ENCODE results near the gene NOP14. TPM values are rescaled to one million over a fixed set of nuclear protein-coding genes. Genes with fewer than 3 reads are reported as not detected.

The NOP14 gene
- total RNA-seq, 1 donor from 2014 or later, result 56.3 TPM

GRCh38 chr4:2935762-2936743 is 27.2 kb downstream of the NOP14 start:
- ChIA-PET CTCF (interaction anchor here (0.9 to 2.1 kb wide), 4 partner anchors 12 to 27 kb away, joined by 3 to 7 read pairs (median 4); partner anchors contain the start of genes GRK4 and NOP14), POLR2A (interaction anchor here (0.5 to 4.0 kb wide), 14 partner anchors 8 to 1073 kb away, joined by 3 to 31 read pairs (median 5); partner anchors contain the start of genes GRK4 and NOP14)
- H3K27me3 Mint-ChIP-seq, result no peaks in the 10 kb centered on the region
- no peaks in the 10 kb centered on the region for H3K9me3 Mint-ChIP-seq
- H3K36me3 Mint-ChIP-seq (ENCODE audit: low read depth), result peaks cover 54% of the 10 kb centered on the region
- H3K27ac Mint-ChIP-seq, result peak overlapping the region; percentile 76
- ATAC-seq (ENCODE audit: low read depth), result no peak
- H3K4me3 Mint-ChIP-seq, result peak overlapping the region; percentile 83
- peaks cover 59% of the 10 kb centered on the region for H3K4me1 Mint-ChIP-seq
- no peak for TF ChIP-seq CTCF (IDR thresholded peaks at IDR 0.05)
- DNase-seq, result peak; percentile 12
- intact Hi-C loops (cut with micrococcal nuclease), result loop anchor here (10.0 kb wide), 2 partner anchors 521 to 691 kb away; partner anchors contain the start of genes CFAP99, HAUS3, POLN and ZFYVE28

GRCh38 chr4:2934813-2935761 is 28.1 kb downstream of the NOP14 start:
- intact Hi-C loops (cut with micrococcal nuclease), result loop anchor here (1.0 to 10.0 kb wide), 5 partner anchors 28 to 690 kb away; partner anchors contain the start of genes CFAP99, GRK4, HAUS3 and NOP14
- Mint-ChIP-seq H3K27ac (peak overlapping the region; percentile 59), H3K4me3 (peak overlapping the region; percentile 83), H3K36me3 (ENCODE audit: low read depth) (peaks cover 52% of the 10 kb centered on the region), H3K27me3 (no peaks in the 10 kb centered on the region), H3K9me3 (no peaks in the 10 kb centered on the region), H3K4me1 (peaks cover 66% of the 10 kb centered on the region)
- peak; percentile 46 for ATAC-seq (ENCODE audit: low read depth)
- ChIA-PET POLR2A (interaction anchor here (0.5 to 4.0 kb wide), 13 partner anchors 9 to 1072 kb away, joined by 3 to 31 read pairs (median 5); partner anchors contain the start of genes GRK4 and NOP14), CTCF (interaction anchor here (0.9 to 2.1 kb wide), 3 partner anchors 14 to 28 kb away, joined by 3 to 7 read pairs (median 3); partner anchors contain the start of genes GRK4 and NOP14)
- no peak for TF ChIP-seq CTCF (IDR thresholded peaks at IDR 0.05)
- peak; percentile 99 for DNase-seq

GRCh38 chr4:2934077-2934812 is 29.0 kb downstream of the NOP14 start:
- Mint-ChIP-seq H3K27ac (peak overlapping the region; percentile 71), H3K4me3 (peak overlapping the region; percentile 83), H3K9me3 (no peaks in the 10 kb centered on the region), H3K27me3 (no peaks in the 10 kb centered on the region), H3K36me3 (ENCODE audit: low read depth) (peaks cover 52% of the 10 kb centered on the region), H3K4me1 (peaks cover 66% of the 10 kb centered on the region)
- TF ChIP-seq CTCF (IDR thresholded peaks at IDR 0.05), result no peak
- ATAC-seq (ENCODE audit: low read depth) (peak; percentile 5), DNase-seq (peak; percentile 52)
- POLR2A ChIA-PET, result interaction anchor here (0.5 to 4.0 kb wide), 6 partner anchors 10 to 170 kb away, joined by 3 to 31 read pairs (median 6); partner anchors contain the start of genes GRK4 and NOP14
- CTCF ChIA-PET, result no interaction called here
- intact Hi-C loops (cut with micrococcal nuclease), result loop anchor here (1.0 to 10.0 kb wide), 5 partner anchors 29 to 689 kb away; partner anchors contain the start of genes CFAP99, GRK4, HAUS3 and NOP14

- no peak for DNase-seq
- peaks cover 63% of the 10 kb centered on the region for H3K4me1 Mint-ChIP-seq
- no peak for TF ChIP-seq CTCF (IDR thresholded peaks at IDR 0.05)
- intact Hi-C loops (cut with micrococcal nuclease), result loop anchor here (1.0 to 10.0 kb wide), 7 partner anchors 30 to 689 kb away; partner anchors contain the start of genes CFAP99, GRK4, HAUS3 and NOP14
- H3K36me3 Mint-ChIP-seq (ENCODE audit: low read depth), result peaks cover 52% of the 10 kb centered on the region
- peak overlapping the region; percentile 90 for H3K27ac Mint-ChIP-seq
- no peaks in the 10 kb centered on the region for H3K9me3 Mint-ChIP-seq
- ATAC-seq (ENCODE audit: low read depth), result no peak
- peak overlapping the region; percentile 88 for H3K4me3 Mint-ChIP-seq
- no peaks in the 10 kb centered on the region for H3K27me3 Mint-ChIP-seq
- CTCF ChIA-PET, result no interaction called here
- POLR2A ChIA-PET, result interaction anchor here (1.0 to 2.4 kb wide), 3 partner anchors 170 to 187 kb away, joined by 6 to 8 read pairs (median 7); partner anchors contain the start of gene TNIP2
These were observed 29.6 kb downstream of the NOP14 start for GRCh38 chr4:2933566-2934076.
